HEK293T (cell line): Measurements from ENCODE around the gene HMG20B.

Experiments used
- CTCF ChIA-PET: fragments of 350-600 bp; formaldehyde crosslinking; extraction: SDS; loops from one replicate; lab custom pipeline; 2021; ENCODE audit warnings: antibody characterized with exemption, inconsistent platforms; lab: Yijun Ruan, JAX
- POLR2A ChIA-PET: fragments of 350-600 bp; formaldehyde crosslinking; extraction: SDS; loops from one replicate; lab custom pipeline; 2020; ENCODE audit warnings: antibody characterized with exemption, inconsistent platforms; lab: Yijun Ruan, JAX
- DNase-seq: peaks from one replicate; pipeline ENCODE4 v3.0.0; 2012; ENCODE audit warnings: mixed read lengths; ENCODE audit errors: extremely low spot score
- ARNT ChIP-seq: fragments of 450-650 bp; IDR thresholded peaks from 2 replicates; pipeline ENCODE4 v1.6.1; 2017; ENCODE audit warnings: mild to moderate bottlenecking
- BHLHE40 ChIP-seq: fragments of 450-650 bp; IDR thresholded peaks from 2 replicates; pipeline ENCODE4 v1.6.1; 2016; ENCODE audit warnings: mild to moderate bottlenecking, moderate library complexity, borderline replicate concordance
- CTBP1 ChIP-seq: fragments of 450-650 bp; IDR thresholded peaks from 2 replicates; pipeline ENCODE4 v1.6.1; 2016; ENCODE audit warnings: borderline replicate concordance
- ELF4 ChIP-seq: fragments of 450-650 bp; IDR thresholded peaks from 2 replicates; pipeline ENCODE4 v1.6.1; 2017; ENCODE audit warnings: antibody characterized with exemption
- FOXA1 ChIP-seq: fragments of 450-650 bp; IDR thresholded peaks from 2 replicates; pipeline ENCODE4 v1.6.1; 2016; ENCODE audit warnings: mild to moderate bottlenecking
- FOXK2 ChIP-seq: fragments of 450-650 bp; IDR thresholded peaks from 2 replicates; pipeline ENCODE4 v1.6.1; 2016; ENCODE audit warnings: mild to moderate bottlenecking
- FOXM1 ChIP-seq: fragments of 450-650 bp; IDR thresholded peaks from 2 replicates; pipeline ENCODE4 v1.6.1; 2017; ENCODE audit warnings: mild to moderate bottlenecking, borderline replicate concordance
- HDGF ChIP-seq: fragments of 450-650 bp; IDR thresholded peaks from 2 replicates; pipeline ENCODE4 v1.6.1; 2017; ENCODE audit warnings: antibody characterized with exemption, borderline replicate concordance
- L3MBTL2 ChIP-seq: fragments of 450-650 bp; conservative IDR thresholded peaks from 2 replicates; pipeline ENCODE4 v1.6.1; 2016; ENCODE audit warnings: mild to moderate bottlenecking
- LEF1 ChIP-seq: fragments of 450-650 bp; IDR thresholded peaks from 2 replicates; pipeline ENCODE4 v1.6.1; 2017; ENCODE audit warnings: mild to moderate bottlenecking, borderline replicate concordance
- NFRKB ChIP-seq: fragments of 450-650 bp; IDR thresholded peaks from 2 replicates; pipeline ENCODE4 v1.6.1; 2016; ENCODE audit warnings: mild to moderate bottlenecking, moderate library complexity
- SP1 ChIP-seq: fragments of 450-650 bp; IDR thresholded peaks from 2 replicates; pipeline ENCODE4 v1.6.1; 2017
- SUZ12 ChIP-seq: fragments of 450-650 bp; IDR thresholded peaks from 2 replicates; pipeline ENCODE4 v1.6.1; 2016; ENCODE audit warnings: mild to moderate bottlenecking
- TARDBP ChIP-seq: fragments of 450-650 bp; IDR thresholded peaks from 2 replicates; pipeline ENCODE4 v1.6.1; 2016
- ZNF384 ChIP-seq: fragments of 450-650 bp; IDR thresholded peaks from 2 replicates; pipeline ENCODE4 v1.6.1; 2016
- TF ChIP-seq, protein P1 (sequence below): fragments of 450-650 bp; IDR thresholded peaks from 2 replicates; pipeline ENCODE4 v1.6.1; 2016

Gene HMG20B

DNA sequence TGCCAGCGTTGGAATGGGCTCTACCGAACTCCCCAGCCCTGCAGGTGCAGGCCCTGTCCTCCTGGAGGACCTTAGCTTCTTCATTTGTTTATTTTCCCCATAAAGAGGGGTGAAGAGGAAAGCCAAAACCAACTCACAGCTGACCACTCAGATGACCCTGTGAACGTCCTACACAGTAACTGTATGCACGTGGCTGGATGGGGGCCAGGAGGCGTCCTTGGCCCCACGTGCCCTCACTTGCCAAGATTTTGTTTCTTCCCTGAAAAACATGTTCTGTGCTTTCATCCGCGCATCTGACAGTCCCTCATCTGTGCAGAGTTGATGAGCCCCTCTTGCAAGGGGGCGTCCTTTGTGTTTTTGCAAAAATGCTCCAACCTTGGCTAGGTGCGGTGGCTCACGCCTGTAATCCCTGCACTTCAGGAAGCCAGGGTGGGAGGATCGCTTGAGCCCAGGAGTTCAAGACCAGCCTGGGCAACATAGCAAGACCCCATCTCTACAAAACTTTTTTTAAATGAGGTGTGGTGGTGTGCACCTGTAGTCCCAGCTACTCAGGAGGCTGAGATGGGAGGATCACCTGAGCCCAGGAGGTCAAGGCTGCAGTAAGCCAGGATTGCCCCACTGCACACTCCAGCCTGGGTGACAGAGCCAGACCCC lies 39.1 kb upstream of the HMG20B start:
- no peak for DNase-seq
- CTCF ChIA-PET = no interaction called here
- TF ChIP-seq SP1 (no peak), LEF1 (no peak), BHLHE40 (no peak), TARDBP (no peak), CTBP1 (no peak), FOXK2 (no peak)
- POLR2A ChIA-PET = no interaction called here

DNA sequence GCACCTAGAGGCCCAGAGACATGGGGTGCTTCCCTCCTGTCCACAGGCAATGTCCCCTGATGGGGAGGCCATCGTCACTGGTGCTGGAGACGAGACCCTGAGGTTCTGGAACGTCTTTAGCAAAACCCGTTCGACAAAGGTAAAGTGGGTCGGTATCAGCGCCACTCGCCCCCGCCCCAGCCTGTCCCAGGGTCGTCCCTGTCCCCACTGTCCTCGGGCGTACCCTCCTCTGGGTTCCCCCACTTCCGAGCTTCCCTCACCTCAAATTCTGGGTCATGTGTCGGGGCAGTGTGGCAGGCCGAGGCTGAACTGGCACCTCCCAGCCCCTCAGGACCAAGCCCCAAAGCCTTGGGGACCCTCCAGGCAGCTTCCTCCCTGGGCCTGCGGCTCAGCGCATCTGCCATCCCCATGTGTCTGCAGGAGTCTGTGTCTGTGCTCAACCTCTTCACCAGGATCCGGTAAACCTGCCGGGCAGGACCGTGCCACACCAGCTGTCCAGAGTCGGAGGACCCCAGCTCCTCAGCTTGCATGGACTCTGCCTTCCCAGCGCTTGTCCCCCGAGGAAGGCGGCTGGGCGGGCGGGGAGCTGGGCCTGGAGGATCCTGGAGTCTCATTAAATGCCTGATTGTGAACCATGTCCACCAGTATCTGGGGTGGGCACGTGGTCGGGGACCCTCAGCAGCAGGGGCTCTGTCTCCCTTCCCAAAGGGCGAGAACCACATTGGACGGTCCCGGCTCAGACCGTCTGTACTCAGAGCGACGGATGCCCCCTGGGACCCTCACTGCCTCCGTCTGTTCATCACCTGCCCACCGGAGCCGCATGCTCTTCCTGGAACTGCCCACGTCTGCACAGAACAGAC lies 38.1 kb upstream of the HMG20B start:
- no peak for TF ChIP-seq SP1
- no peak for TF ChIP-seq SUZ12
- TF ChIP-seq NFRKB = no peak
- no peak for TF ChIP-seq FOXA1
- TF ChIP-seq TARDBP = no peak
- TF ChIP-seq ARNT = no peak
- TF ChIP-seq LEF1 = no peak
- TF ChIP-seq ZNF384 = no peak
- TF ChIP-seq HDGF = no peak
- TF ChIP-seq ELF4 = no peak
- TF ChIP-seq FOXK2 = no peak
- no peak for TF ChIP-seq CTBP1
- no peak for TF ChIP-seq BHLHE40
- TF ChIP-seq, protein P1, sequence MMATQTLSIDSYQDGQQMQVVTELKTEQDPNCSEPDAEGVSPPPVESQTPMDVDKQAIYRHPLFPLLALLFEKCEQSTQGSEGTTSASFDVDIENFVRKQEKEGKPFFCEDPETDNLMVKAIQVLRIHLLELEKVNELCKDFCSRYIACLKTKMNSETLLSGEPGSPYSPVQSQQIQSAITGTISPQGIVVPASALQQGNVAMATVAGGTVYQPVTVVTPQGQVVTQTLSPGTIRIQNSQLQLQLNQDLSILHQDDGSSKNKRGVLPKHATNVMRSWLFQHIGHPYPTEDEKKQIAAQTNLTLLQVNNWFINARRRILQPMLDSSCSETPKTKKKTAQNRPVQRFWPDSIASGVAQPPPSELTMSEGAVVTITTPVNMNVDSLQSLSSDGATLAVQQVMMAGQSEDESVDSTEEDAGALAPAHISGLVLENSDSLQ = no peak
- TF ChIP-seq FOXM1 = no peak
- TF ChIP-seq L3MBTL2 = no peak
- no peak for DNase-seq
- ChIA-PET CTCF (no interaction called here), POLR2A (no interaction called here)

DNA sequence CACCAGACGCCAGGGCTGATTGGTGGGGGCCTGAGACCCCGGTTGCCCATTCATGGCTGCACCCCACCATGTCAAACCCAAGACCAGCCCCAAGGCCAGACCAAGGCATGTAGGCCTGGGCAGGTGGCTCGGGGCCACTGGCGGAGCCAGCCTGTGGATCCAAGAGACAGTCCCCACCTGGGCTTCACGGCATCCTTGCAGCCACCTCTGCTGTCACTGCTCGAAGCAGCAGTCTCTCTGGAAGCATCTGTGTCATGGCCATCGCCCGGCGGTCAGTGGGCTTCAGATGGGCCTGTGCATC lies 37.6 kb upstream of the HMG20B start:
- DNase-seq = no peak
- ChIA-PET POLR2A (no interaction called here), CTCF (no interaction called here)
- no peak for TF ChIP-seq NFRKB

DNA sequence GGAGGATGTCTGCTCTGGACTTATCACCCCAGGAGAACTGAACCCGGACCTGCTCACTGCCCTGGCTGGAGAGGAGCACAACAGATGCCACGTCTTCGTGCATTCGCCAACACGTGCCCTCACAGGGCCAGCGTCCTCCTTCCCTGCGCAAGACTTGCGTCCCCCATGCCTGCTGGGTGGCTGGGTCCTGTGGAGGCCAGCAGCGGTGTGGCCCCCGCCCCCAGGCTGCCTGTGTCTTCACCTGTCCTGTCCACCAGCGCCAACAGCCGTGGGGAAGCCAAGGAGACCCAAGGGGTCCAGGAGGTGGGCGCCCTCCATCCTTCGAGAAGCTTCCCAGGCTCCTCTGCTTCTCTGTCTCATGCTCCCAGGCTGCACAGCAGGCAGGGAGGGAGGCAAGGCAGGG lies 37.2 kb upstream of the HMG20B start:
- TF ChIP-seq HDGF (no peak), NFRKB (no peak), CTBP1 (no peak), FOXM1 (no peak), FOXA1 (no peak), ELF4 (no peak), ZNF384 (no peak), LEF1 (no peak), SP1 (no peak), L3MBTL2 (no peak), FOXK2 (no peak)
- TF ChIP-seq, protein P1 = no peak
- ChIA-PET CTCF (no interaction called here), POLR2A (no interaction called here)
- no peak for DNase-seq

DNA sequence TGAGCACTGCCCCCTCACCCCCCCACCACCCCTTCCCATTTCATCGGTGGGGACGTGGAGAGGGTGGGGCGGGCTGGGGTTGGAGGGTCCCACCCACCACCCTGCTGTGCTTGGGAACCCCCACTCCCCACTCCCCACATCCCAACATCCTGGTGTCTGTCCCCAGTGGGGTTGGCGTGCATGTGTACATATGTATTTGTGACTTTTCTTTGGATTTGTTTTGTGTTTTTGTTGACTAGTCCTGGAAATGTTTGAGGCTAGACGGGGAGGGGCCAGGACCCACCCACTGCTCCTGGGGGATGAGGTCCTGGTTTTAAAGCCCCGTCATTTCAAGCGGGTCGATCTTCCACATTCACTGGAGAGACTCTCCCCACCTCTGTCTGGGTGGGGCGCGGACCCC lies 36.8 kb upstream of the HMG20B start:
- DNase-seq = no peak
- CTCF ChIA-PET = no interaction called here
- TF ChIP-seq BHLHE40 (no peak), SP1 (no peak), CTBP1 (no peak), HDGF (no peak), FOXM1 (no peak), FOXA1 (no peak)
- TF ChIP-seq, protein P1 = no peak
- POLR2A ChIA-PET = no interaction called here

DNA sequence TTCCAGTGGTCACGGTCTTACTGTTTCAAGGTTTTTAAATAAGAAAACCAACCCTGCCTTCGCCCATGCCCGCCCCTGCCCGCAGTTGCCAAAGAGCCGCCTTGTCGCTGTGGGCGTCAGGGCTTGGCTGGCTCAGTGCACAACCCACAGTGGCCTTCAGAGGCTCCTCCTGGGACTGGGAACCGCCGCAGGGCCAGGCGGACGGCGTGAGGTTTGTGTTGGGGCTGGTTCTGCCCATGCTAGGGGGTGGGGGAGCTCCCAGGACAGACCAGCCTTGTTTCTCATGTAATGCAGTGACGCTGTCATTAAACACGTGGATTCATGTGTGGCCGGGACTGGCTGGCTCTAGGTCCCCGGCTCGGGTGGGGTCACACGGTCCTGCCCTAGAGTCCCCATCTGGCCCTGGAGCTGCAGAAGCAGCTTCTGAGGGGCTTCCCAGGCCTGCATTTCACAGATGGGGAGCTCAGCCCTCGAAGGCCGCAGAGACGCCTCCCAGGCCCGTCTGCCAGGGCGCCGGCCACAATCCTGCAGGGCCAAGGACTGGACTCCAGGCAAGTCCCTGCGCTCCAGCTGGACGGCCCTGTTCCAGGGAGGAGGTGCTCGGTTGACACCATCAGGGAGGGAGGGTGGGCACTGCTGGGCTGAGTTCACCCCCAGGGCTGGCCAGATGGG lies 36.2 kb upstream of the HMG20B start:
- TF ChIP-seq L3MBTL2 (no peak), FOXM1 (no peak), ELF4 (no peak), BHLHE40 (no peak), FOXK2 (no peak), HDGF (no peak), TARDBP (no peak), ZNF384 (no peak)
- ChIA-PET POLR2A (no interaction called here), CTCF (no interaction called here)
- DNase-seq = no peak
